GM21529 (cell line): ENCODE measurements around the gene PRSS33.

Experiments used
- ATAC-seq: cut with Tn5 transposase; IDR thresholded peaks from one replicate; pipeline ENCODE4 v1.9.1; 2021; ENCODE audit not compliant: unreplicated experiment

The PRSS33 gene, protein sequence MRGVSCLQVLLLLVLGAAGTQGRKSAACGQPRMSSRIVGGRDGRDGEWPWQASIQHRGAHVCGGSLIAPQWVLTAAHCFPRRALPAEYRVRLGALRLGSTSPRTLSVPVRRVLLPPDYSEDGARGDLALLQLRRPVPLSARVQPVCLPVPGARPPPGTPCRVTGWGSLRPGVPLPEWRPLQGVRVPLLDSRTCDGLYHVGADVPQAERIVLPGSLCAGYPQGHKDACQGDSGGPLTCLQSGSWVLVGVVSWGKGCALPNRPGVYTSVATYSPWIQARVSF

DNA sequence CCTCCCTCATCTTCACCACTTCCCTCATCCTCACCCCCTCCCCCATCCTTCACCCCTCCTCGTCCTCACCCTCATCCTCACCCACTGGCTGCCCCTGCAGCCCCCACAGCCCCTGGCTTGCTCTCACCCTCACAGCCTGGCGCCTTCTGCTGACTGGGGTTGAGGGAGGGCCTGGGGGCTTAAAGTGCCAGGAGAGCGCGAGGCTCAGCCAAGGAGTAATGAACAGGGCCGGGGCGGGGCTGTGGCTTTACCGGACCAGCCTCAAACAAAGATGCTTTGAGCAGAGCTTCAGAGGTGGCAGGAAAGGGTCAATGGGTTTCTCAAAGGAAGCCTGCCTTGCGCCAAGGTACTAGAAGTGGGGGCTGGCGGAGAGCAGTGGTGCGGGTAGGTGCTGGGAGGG lies at the start of gene PRSS33:
TSS of gene PRSS33 (minus strand) at position 155 of the 400 bp plus-strand sequence. CDS start 1,013 bp downstream, outside the sequence.
- ATAC-seq = no peak

DNA sequence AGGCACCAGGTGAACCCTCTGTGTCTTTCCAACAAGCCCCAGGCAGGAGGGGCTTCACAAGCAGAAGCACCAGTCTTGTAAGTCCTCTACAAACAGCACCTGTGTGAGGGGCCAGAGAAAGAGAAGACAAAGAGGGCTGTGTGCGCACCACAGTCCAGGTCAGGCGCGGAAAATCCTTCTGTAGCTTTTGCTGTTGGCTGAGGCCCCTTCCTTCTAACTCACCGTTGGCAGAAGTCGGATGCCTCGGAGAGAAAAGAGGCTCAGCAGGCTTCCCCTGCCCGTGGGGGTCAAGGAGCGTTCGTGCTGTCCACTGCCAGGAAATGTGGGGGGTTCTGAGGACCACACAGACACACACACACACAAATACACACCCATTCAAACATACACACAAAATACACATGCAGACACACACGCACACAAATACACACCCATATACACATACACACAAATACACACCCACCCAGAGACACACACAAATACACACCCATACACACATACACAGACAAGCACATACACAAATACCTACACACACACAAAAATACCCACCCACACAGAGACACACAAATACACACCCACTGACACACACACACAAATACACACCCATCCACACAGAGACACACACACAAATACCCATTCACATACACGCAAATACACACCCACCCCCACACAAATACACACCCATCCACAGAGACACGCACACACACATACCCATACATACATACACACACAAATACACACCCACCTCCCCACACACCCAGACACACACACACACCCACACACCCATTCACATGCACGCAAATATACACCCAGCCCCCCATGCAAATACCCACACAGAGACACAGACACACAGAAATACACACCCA lies 49.5 kb upstream of the PRSS33 start:
- ATAC-seq = no peak

DNA sequence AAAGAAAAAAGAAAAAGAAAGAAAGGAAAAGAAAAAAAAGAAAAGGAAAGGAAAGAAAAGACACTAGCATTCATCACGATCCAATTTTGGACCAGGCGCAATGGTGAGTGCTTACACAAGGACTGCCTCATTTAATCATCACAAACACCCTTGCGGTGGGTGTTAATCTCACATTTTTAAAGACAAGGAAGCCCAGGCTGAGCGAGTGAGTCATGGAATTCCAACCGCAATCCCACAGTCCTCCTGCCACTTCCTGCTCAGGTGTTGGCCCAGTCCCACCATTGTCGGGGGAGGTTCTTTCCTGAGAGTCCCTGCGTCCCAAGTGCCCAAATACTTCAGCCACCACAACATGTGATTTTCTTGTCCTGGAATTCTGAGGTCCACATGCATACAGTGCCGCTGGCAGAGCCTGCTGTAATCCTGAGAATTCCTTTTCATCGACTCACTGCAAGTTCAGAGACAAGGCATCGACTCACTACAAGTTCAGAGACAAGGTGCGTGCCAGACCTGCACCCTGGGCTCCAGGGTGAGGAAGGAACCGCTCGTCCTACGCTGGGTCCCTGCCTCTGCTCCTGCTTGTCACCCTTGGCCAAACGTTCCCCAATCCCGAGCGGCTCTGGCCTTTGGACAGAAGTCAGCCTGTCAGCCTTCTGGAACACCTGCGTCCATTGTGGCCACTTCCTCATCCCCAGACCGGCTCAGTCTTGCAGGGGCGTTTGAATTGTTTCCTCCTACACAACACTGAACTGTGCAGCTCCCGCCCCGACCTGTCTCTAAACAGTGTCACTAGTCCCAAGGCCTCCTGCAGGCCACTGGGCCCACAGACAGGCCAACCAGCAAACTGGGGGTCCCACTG lies 48.5 kb upstream of the PRSS33 start:
- ATAC-seq = no peak

DNA sequence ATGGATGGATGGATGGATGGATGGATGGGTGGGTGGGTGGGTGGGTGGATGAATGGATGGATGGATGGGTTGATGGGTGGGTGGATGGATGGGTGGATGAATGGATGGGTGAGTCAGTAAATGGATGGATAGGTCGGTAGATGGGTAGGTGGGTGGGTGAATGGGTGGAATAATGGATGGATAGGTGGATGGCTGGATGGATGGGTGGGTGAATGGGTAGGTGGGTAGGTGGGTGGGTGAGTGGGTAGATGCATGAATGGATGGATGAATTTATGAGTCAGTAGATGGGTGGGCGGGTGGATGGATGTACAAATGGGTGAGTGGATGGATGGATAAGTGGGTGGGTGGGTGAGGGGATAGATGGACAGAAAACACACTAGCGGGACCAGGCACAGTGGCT lies 47.6 kb upstream of the PRSS33 start:
- ATAC-seq = no peak

DNA sequence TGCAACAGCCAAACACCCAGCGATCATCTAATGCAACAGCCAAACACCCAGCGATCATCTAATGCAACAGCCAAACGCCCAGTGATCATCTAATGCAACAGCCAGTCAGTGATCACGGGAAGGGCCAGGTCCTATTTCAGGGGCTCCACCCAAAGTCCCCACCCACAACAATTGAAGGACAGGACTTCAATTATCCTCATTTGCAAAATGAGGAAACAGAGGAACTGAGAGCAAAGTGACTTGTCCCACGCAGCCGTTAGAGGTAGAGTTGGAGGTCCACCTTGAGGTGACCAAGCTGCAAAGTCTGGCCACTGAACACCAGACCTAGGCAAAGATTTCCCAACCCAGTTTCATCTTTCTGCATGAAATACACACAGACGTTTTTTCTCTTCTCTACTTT lies 46.4 kb upstream of the PRSS33 start:
- ATAC-seq = no peak

DNA sequence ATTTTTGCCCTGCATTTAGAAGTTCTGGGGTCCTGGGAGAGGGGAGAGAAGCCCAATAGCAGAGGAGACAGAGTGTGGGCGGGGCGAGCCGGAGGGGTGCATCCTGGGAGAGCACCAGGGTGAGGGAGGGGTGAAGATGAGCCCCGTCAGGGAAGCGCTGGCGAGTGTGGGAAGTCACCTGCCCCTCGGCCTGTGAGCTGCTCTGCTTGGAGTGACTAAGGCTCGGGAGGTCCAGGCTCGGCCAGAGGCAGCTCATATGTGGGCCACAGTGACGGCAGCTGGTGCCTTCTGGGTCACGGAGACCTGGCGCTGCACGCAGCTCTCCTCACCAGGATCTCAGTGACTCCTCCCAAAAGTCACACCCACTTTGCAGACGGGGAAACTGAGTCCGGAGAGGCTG lies 43.8 kb upstream of the PRSS33 start:
- ATAC-seq = no peak

DNA sequence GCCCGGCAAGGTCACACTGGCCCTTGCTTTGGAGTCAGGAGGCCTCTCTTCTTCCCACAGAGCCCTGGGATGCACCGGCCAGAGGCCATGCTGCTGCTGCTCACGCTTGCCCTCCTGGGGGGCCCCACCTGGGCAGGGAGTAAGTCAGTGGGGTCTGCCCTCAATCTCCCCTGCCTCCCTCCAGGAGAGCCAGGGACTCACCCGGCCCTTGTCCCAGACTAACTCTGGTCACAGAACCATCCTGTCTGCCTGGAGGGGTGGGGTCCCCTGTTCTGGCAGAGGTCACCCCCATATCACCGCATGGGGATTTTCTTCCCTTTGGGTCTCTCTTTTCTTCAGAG lies 43.0 kb upstream of the PRSS33 start:
- no peak for ATAC-seq

DNA sequence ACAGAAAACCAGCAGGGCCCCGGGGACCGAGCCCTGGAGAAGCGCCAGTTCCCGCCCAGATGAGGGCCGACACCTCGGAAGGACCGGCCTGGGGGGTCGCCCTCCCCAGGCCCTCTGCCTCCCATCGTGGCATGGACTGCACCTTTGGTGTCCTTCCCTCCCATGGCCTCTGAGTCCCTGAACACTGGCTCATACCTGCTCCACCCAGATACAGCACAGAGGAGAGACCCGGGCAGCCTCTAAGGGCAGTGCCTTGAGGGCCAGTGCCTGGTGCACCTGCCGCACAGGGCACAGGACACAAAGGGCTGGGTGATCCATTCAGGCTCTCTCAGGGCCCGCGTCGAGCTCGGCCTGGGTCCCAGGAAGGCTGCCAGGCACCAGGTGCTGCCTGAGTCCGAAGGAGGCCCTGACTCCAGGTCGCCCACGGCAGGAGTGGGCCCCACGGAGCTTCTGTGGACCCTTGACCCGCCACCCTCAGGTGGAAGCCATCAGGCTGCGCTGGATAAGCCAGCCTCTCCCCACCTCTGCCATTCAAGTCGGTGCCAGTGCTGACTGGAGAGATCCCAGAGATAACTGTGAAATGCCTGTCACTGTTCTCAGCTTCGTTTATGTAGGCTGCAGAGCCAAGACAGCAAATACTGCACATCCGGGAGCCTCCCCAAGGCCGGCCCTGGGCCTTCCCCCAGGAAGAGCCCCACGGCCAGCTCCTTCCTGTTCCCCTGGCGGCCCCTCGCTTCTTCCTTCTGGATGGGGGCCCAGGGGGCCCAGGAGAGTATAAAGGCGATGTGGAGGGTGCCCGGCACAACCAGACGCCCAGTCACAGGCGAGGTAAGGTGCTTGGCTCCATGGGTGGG lies 42.4 kb upstream of the PRSS33 start, which contains the start of gene ZG16B:
TSS of gene ZG16B (plus strand) at position 803 of the 854 bp plus-strand sequence. CDS start 139 bp downstream, outside the sequence.
- no peak for ATAC-seq

DNA sequence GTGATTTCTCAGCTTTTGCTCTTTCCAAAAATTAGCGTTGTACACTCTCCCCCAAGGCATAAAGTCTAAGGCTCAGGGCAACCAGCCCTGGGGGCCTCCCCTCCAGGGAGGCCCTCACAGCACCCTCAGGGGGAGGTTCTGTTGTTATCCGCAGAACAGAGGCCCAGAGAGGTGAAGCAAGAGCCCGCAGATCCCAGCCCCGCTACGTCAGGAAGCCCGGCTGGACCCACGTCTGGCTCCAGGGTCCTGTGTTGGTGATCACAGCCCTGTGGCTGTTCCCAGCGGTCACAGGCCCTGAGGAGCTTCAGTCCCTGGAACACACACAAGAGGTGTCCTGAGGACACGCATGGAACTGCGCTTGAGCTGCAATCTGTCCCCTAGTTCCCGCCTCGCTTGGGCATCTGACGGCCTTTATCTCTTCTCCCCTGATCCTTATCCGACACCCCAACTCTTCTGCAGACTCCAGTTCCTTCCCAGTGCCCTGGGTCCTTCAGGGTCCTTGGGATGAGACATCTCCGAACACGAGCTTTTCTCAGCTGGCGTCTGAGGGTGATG lies 41.6 kb upstream of the PRSS33 start:
- no peak for ATAC-seq

DNA sequence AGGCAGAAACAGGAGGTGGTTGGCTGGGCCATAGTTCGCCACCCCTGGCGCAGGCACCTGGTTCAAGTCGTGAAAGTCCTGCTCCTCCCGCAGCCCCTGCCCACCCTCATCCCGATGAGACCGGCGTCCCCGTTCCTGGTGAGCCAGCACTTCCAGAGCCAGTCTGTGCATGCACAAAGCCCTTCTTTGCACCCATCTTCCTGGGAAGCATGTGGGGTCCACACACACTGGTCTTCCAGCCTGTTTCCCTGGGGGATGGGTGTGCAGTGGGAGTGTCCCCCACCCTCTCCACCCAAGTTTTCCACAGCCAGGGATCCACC lies 41.1 kb upstream of the PRSS33 start:
- no peak for ATAC-seq

DNA sequence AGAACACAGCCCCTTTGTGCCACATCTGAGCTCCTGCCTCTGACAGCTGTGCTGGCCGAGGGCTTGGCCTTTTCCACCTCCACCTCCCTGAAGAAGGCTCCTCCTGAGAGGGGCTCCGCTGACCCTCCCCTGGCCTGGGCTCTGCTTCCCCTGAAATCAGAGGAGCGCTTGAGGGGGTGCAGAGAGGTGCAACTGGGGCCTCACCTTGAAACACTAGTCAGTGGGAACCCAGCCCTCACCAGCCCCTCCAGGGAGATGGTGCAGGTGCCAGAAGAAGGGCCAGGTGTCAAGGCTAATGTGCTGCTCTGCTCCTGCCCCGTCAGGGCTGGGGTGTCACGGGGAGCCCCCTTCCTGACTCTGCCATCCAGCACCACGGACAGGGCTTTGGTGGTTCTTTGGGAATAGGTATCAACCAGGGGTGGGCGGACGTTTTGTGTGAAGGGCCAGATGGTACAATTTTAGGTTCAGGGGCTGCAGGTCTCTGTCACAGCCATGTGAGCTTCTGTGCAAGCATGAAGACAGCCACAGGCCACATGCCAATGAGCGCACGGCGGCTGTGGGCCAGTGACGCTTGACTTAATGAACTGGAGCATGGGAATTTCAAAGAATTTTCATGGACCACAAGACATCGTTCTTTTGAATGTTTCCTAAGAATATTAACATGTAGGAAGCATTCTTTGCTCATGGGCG lies 40.6 kb upstream of the PRSS33 start:
- ATAC-seq = no peak

DNA sequence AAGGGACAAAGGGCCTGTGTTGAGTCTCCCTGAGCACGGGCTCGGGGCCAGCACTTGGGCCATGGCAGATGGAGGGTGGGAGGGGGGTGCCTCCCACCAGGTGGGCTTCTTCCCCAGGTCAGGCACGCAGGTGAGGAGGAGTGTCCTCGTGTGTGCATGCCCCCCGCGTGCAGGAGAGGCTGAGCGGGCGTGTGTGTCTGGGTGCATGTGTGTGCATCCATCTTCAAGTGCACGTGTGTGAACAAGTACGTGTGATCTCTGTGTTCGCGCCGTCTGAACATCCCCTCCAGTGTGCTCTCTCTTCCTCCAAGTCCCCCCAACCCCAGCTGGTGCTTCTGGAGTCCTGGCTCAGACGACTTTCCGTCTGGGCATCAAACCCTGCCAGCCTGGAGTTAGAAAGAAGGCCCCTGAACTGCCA lies 40.0 kb upstream of the PRSS33 start:
- ATAC-seq = no peak

DNA sequence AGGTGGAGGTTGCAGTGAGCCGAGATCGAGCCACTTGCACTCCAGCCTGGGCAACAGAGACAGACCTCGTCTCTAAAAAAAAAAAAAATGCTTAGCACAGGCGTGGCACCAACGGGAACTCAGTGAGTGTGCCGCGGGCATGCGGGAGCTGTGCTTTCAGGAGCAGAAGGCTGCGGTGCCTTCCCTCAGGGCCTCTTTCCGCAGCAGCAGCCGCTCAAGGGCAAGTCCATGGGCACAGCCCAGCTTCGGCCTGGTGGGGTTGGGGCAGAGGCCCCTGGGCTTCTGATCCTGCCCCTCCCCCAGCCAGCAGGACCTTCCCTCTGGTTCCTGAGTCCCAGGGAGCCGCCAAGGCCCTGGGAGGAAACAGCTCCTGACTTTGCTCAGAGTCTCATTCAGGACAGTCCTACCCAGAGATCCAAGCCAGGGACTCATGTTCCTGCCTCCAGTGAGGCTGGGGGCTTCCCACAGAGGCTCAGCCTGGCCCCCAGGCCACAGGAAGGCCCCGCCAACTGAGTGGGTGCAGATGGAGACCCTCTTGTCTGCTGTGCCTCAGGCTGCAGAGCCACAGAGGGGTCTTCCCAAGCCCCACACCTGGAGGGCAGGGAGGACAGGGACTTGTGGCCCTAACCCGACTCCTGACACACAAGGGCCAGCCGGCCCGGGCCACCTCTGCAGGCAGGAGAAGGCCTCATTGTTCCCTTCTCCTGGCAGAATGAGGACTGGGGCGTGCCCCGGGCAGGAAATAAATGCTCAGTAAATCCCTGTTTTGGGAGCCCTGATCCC lies 39.4 kb upstream of the PRSS33 start:
- ATAC-seq = no peak

DNA sequence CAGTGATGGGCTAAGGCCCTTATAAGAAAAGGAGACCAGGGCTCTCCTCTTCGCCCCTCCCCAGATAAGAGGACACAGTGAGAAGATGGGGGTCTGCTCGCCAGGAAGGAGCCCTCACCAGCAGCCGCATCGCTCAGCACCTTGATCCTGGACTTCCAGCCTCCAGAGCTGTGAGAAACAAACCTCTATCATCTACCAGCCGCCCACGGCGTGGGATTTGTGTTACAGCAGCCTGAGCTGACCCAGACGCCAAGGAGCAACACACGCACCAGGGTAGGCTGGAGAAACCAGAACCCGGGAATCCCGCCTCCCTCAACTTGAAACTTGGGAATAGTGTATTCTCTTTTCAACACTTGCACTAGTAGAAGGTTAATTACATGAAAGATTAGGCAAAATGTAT lies 38.5 kb upstream of the PRSS33 start:
- no peak for ATAC-seq

DNA sequence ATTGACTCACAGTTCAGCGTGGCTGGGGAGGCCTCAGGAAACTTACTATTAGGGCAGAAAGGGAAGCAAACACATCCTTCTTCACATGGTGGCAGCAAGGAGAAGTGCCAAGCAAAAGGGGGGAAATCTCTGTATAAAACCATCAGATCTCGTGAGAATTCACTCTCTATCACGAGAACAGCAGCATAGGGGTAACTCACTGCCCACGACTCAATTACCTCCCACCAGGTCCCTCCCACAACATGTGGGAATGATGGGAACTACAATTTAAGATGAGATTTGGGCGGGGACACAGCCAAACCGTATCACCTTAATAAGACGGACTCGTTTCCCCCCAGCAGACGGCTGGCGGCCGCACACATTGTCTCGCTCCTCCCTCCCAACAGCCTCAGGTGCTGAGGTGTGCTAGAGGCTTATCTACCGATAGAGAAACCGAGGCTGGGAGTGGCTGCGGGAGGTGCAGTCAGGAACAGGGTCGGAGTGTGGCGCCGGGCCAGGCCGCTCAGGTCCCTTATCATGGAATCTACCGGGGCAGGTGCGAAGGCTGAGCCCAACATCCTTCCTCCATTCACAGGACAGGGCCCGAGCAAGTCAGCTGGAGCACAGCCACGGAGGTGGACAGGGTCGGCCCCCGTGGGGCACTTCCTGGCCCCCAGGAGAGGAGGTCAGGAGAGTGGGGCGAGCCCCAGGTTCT lies 37.8 kb upstream of the PRSS33 start:
- ATAC-seq = no peak

DNA sequence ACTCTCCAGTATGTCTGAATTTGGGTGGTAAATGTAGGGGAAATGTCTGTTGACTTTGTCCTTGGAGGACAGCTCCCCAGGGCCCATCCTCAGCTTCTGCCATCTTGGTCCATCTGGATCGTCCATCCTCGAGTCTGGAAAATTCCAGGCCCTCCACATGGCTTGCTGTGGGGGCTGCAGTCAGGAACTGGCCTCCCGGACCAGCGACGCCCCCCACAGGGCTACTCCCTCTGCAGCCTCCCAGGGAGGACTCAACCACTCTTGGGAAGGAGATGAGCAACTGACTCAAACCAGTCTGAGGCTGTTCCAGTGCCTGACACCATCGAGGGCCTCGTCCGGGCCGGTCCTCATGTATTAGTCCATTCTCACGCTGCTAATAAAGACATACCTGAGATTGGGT lies 37.3 kb upstream of the PRSS33 start:
- ATAC-seq = no peak

DNA sequence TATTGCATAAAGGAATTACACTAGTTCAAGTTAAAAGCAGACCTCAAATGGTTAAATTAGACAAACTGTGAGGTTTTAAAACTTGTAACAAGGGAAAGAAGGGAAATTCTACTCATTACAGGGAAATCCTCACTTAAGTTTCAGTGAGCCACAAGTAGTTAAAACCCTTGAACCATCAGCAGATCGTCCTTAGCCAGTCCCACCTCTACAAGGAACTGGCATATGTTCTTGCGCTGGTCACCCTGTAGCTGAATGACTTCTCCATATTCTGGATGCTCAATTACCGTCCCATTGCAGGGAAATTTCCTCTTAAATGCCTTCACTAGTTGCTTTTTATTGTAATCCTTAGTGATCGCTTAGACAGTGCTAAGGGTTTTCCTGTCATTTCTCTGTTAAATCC lies 35.1 kb upstream of the PRSS33 start:
- ATAC-seq = no peak

DNA sequence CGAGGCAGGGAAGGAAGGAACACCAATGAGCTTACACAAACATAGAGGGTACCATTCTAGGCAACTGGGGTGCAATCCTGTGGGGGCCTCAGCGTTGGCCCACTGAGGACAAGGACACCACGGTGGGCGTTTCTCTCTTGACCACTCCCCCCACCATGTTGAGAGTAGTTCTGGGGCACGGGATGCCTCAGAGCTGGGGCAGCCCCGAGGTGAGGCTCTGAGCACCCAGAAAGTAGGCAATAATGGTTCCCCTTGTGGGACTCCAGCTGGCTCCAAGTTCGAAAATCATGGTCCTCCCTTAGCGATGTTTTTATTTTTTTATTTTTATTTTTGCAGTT lies 34.8 kb upstream of the PRSS33 start:
- ATAC-seq = no peak
